Neuronal stem cell (in vitro differentiated cells): Measurements from ENCODE around the gene NEK11.

Source experiments
- DNase-seq: peaks from one replicate; pipeline ENCODE4 v3.0.0-alpha.2; 2013; ENCODE audit warnings: low spot score
- H2AFZ ChIP-seq: one replicate; pipeline ENCODE4 v1.6.1; 2013; ENCODE audit warnings: mild to moderate bottlenecking, low read length, inconsistent platforms
- H2AK5ac ChIP-seq: 2 replicates; pipeline ENCODE4 v1.6.1; 2013; ENCODE audit warnings: low read depth, mild to moderate bottlenecking, inconsistent platforms, low read length, moderate library complexity, mixed read lengths
- H2BK120ac ChIP-seq: 2 replicates; pipeline ENCODE4 v1.6.1; 2013; ENCODE audit warnings: low read depth, mild to moderate bottlenecking, inconsistent platforms, low read length, moderate library complexity, mixed read lengths
- H2BK12ac ChIP-seq: one replicate; pipeline ENCODE4 v1.6.1; 2013; ENCODE audit warnings: low read length, inconsistent platforms
- H2BK15ac ChIP-seq: 2 replicates; pipeline ENCODE4 v1.6.1; 2013; ENCODE audit warnings: mild to moderate bottlenecking, low read length, inconsistent platforms, mixed read lengths
- H2BK5ac ChIP-seq: one replicate; pipeline ENCODE4 v1.6.1; 2013; ENCODE audit warnings: inconsistent platforms, mild to moderate bottlenecking, low read length, moderate library complexity
- H3K14ac ChIP-seq: one replicate; pipeline ENCODE4 v1.6.1; 2013; ENCODE audit warnings: low read length, inconsistent platforms
- H3K18ac ChIP-seq: 2 replicates; pipeline ENCODE4 v1.6.1; 2013; ENCODE audit warnings: low read length, inconsistent platforms
- H3K23ac ChIP-seq: 2 replicates; pipeline ENCODE4 v1.6.1; 2013; ENCODE audit warnings: low read depth, mild to moderate bottlenecking, mixed read lengths, low read length, inconsistent platforms; ENCODE audit not compliant: poor library complexity
- H3K27ac ChIP-seq: replicated peaks from 3 replicates; pipeline ENCODE4 v1.5.1; 2013; ENCODE audit warnings: low read length, inconsistent platforms
- H3K27me3 ChIP-seq, 3 experiments: 2 replicates each; pipeline ENCODE4 v1.6.1; 2013; ENCODE audit warnings: low read length in 3 of 3, mild to moderate bottlenecking in 2 of 3, inconsistent platforms in 1 of 3, low read depth in 1 of 3, mixed read lengths in 1 of 3, moderate library complexity in 1 of 3; ENCODE audit not compliant: control insufficient read depth in 3 of 3, insufficient read depth in 3 of 3
- H3K36me3 ChIP-seq, 2 donors: replicated peaks in 1 of 2; 2 replicates each; pipeline ENCODE4 v1.6.1; 2013; ENCODE audit warnings: low read length in 2 of 2; ENCODE audit not compliant: control insufficient read depth in 2 of 2, insufficient read depth in 2 of 2
- H3K4ac ChIP-seq: 2 replicates; pipeline ENCODE4 v1.6.1; 2013; ENCODE audit warnings: inconsistent platforms, mild to moderate bottlenecking, low read length, moderate library complexity
- H3K4me1 ChIP-seq, 2 donors: 1 replicate in 1 of 2; 2 replicates in 1 of 2; pipeline ENCODE4 v1.6.1; 2013; ENCODE audit warnings: low read length in 2 of 2, low read depth in 1 of 2; ENCODE audit not compliant: control insufficient read depth in 2 of 2, insufficient read depth in 1 of 2
- H3K4me2 ChIP-seq: one replicate; pipeline ENCODE4 v1.6.1; 2013; ENCODE audit warnings: mild to moderate bottlenecking, low read length, inconsistent platforms; ENCODE audit not compliant: insufficient read depth, poor library complexity, severe bottlenecking
- H3K4me3 ChIP-seq, 2 donors: 2 replicates each; pipeline ENCODE4 v1.5.1; 2013; ENCODE audit warnings: low read length in 2 of 2, mild to moderate bottlenecking in 2 of 2, inconsistent platforms in 1 of 2, moderate library complexity in 1 of 2
- H3K79me1 ChIP-seq: one replicate; pipeline ENCODE4 v1.6.1; 2013; ENCODE audit warnings: low read depth, mild to moderate bottlenecking, inconsistent platforms, low read length, moderate library complexity
- H3K9ac ChIP-seq: one replicate; pipeline ENCODE4 v1.6.1; 2013; ENCODE audit warnings: mild to moderate bottlenecking, low read depth, low read length, inconsistent platforms; ENCODE audit not compliant: poor library complexity
- H3K9me3 ChIP-seq, 2 donors: replicated peaks in 1 of 2; 2 replicates each; pipeline versions ENCODE3 to v1.6.1; 2013; ENCODE audit warnings: low read length in 2 of 2, mild to moderate bottlenecking in 2 of 2, inconsistent platforms in 1 of 2, low read depth in 1 of 2, mixed read lengths in 1 of 2, moderate library complexity in 1 of 2; ENCODE audit not compliant: control insufficient read depth in 2 of 2, insufficient read depth in 1 of 2
- H4K8ac ChIP-seq: one replicate; pipeline ENCODE4 v1.6.1; 2013; ENCODE audit warnings: low read depth, mild to moderate bottlenecking, inconsistent platforms, low read length, moderate library complexity
- H4K91ac ChIP-seq: one replicate; pipeline ENCODE4 v1.6.1; 2013; ENCODE audit warnings: low read length, low read depth, mild to moderate bottlenecking, inconsistent platforms; ENCODE audit not compliant: poor library complexity
- WGBS, 2 donors: extraction: QIAGEN DNeasy Blood & Tissue Kit; methylation state at CpG; one replicate each; pipeline ENCODE4 v1.1.7; 2013; ENCODE audit warnings: missing lambda C conversion rate in 2 of 2, mixed read lengths in 1 of 2; ENCODE audit not compliant: insufficient read length in 2 of 2, insufficient replicate concordance in 1 of 2; ENCODE audit errors: extremely low coverage in 2 of 2; 5-methylcytosine and 5-hydroxymethylcytosine counted together

NEK11 gene

DNA sequence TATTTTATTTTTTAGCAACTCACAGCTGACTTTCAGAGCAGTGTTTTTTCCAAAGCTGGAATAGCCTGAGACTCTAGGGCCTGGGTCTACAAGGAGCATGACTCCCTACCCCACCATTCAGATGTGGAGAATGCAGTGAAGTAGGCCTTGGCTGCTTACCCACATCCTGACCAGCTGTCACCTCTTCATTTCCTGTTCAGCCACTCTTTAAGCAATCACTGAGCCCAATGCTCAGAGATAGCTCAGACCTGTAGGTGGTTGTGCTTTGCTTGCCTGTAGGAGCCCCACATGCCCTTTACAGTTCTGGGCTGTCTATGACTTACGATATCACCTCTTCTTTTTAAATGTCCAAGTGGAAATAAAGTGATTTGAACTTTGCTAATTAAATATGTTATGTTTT lies 148.1 kb downstream of the NEK11 start:
- Histone ChIP-seq H4K91ac (no peak overlapping the region), H4K8ac (no peak overlapping the region), H2BK120ac (no peak overlapping the region), H2BK5ac (no peak overlapping the region), H2AK5ac (no peak overlapping the region), H2AFZ (no peak overlapping the region), H3K27me3 (no peaks in the 10 kb centered on the region), H3K4ac (no peak overlapping the region), H3K4me1 (no peaks in the 10 kb centered on the region), H3K18ac (no peak overlapping the region), H3K4me2 (no peak overlapping the region), H2BK12ac (no peak overlapping the region), H3K79me1 (no peaks in the 10 kb centered on the region), H3K27ac (no peak overlapping the region), H3K14ac (no peak overlapping the region), H2BK15ac (no peak overlapping the region), H3K9ac (no peak overlapping the region), H3K4me3 (no peak overlapping the region), H3K9me3 (no peaks in the 10 kb centered on the region), H3K36me3 (no peaks in the 10 kb centered on the region), H3K23ac (no peak overlapping the region)
- WGBS, 2 donors, result no CpG with 5 or more reads among the region's 1 CpG
- no peak for DNase-seq

DNA sequence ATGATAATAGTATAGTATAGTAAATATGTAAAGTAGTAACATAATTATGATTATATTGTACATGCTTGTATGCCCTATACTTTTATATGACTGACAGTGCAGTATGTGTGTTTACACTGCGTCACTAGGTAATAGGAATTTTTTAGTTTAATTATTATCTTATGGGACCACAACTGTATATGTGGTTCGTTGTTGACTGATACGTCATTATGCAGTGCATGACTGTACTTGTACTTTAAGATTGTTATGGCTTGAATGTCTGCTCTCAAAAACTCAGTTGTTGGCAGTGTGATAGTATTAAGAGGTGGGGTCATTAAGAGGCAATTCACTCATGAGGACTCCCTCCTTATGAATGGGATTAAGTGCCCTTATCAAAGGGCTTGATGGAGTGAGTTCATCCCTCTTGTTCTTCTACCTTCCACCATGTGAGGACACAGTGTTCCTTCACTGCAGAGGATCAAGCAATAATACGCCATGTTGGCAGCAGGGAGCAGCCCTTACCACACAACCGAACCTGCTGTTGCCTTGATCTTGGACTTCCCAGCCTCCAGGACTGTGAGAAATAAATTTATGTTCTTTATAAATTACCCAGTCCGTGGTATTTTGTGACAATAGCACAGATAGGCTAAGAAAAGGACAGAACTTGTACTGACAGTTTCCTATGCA lies 152.2 kb downstream of the NEK11 start:
- Histone ChIP-seq H2AK5ac (no peak overlapping the region), H3K14ac (no peak overlapping the region), H2BK120ac (no peak overlapping the region), H2BK5ac (no peak overlapping the region), H3K23ac (no peak overlapping the region), H2BK15ac (no peak overlapping the region), H4K91ac (no peak overlapping the region), H4K8ac (no peak overlapping the region), H2BK12ac (no peak overlapping the region), H2AFZ (no peak overlapping the region), H3K36me3 (no peaks in the 10 kb centered on the region), H3K79me1 (no peaks in the 10 kb centered on the region), H3K4me2 (no peak overlapping the region), H3K18ac (no peak overlapping the region), H3K27me3 (no peaks in the 10 kb centered on the region), H3K9ac (no peak overlapping the region), H3K9me3 (no peaks in the 10 kb centered on the region), H3K4me3 (no peak overlapping the region), H3K4me1 (no peaks in the 10 kb centered on the region), H3K4ac (no peak overlapping the region), H3K27ac (no peak overlapping the region)
- WGBS, 2 donors, result no CpG with 5 or more reads among the region's 6 CpGs
- no peak for DNase-seq

DNA sequence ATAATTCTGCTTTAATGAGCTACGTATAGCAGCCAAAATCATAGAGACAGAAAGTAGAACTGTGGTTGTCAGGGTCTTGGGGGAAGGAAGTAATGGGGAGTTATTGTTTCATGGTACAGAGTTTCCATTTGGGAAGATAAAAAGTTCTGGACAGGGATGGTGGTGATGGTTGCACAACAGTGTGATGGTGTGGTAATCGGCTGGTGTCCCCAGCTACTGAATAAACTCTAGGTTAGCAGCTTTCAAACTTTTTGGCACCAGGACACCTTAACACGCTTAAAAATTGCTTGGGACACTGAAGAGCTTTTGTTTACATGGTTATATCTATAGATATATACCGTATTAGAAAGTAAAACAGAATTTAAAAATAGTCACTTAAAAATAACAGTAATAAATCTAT lies 166.0 kb downstream of the NEK11 start:
- Histone ChIP-seq H3K23ac (no peak overlapping the region), H3K14ac (no peak overlapping the region), H2BK12ac (no peak overlapping the region), H4K8ac (no peak overlapping the region), H3K4me2 (no peak overlapping the region), H3K79me1 (no peaks in the 10 kb centered on the region), H3K4me1 (no peaks in the 10 kb centered on the region), H3K18ac (no peak overlapping the region), H3K4ac (no peak overlapping the region), H2BK15ac (no peak overlapping the region), H2AK5ac (no peak overlapping the region), H2BK120ac (no peak overlapping the region), H3K36me3 (no peaks in the 10 kb centered on the region), H3K9me3 (no peaks in the 10 kb centered on the region), H4K91ac (no peak overlapping the region), H2BK5ac (no peak overlapping the region), H3K4me3 (no peak overlapping the region), H3K27me3 (no peaks in the 10 kb centered on the region), H2AFZ (no peak overlapping the region), H3K9ac (no peak overlapping the region), H3K27ac (no peak overlapping the region)
- no peak for DNase-seq
- no CpG with 5 or more reads among the region's 4 CpGs for whole genome bisulfite sequencing, 2 donors

DNA sequence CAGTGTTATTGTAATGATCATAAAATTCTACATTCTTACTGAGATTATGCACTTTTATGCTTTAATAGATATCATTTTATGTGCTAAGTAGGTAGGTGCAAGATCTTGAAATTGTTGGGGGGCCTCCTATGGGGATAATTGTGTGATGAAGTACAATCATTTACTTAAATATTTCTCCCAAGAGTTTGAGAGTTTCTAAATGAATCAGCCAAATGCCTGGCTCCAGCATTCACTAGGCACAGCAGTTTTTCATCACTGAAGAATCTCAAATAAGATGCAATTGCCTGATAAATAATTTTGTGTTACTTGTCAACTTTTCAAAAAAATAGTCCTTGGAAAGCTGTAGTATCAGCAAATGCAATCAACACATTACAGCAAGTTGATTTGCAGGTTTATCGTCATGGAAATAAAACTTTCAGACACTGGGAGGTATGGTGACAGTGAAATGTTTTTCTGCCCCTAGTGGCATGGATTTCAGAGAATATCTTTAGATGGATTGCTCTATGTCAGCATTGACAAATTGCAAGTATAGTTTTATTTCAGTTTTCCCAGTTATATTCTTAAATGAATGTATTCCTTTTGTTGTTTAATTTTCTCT lies 167.1 kb downstream of the NEK11 start:
- Histone ChIP-seq H3K27ac (no peak overlapping the region), H3K18ac (no peak overlapping the region), H3K23ac (no peak overlapping the region), H2BK12ac (no peak overlapping the region), H3K36me3 (no peaks in the 10 kb centered on the region), H4K8ac (no peak overlapping the region), H3K14ac (no peak overlapping the region), H3K4me3 (no peak overlapping the region), H2BK5ac (no peak overlapping the region), H4K91ac (no peak overlapping the region), H2BK120ac (no peak overlapping the region), H3K79me1 (no peaks in the 10 kb centered on the region), H3K9ac (no peak overlapping the region), H2AK5ac (no peak overlapping the region), H3K4me2 (no peak overlapping the region), H3K27me3 (no peaks in the 10 kb centered on the region), H3K9me3 (no peaks in the 10 kb centered on the region), H3K4me1 (no peaks in the 10 kb centered on the region), H3K4ac (no peak overlapping the region), H2BK15ac (no peak overlapping the region), H2AFZ (no peak overlapping the region)
- no peak for DNase-seq
- no CpG with 5 or more reads among the region's 1 CpG for WGBS, 2 donors
